GM23338 (cell line): ENCODE results near the gene MPRIP. TPM values are rescaled to one million over a fixed set of nuclear protein-coding genes. Genes with fewer than 3 reads are reported as not detected.

Experiments
- ATAC-seq: fragments of 200-7000 bp; cut with Tn5 transposase; 3 replicates; pipeline ENCODE4 v1.9.1; 2020
- DNase-seq: peaks from one replicate; pipeline ENCODE4 v3.0.0-alpha.2; 2015; ENCODE audit warnings: low spot score
- H2AFZ ChIP-seq: fragments of 200-600 bp; sonication (generic); 2 replicates; pipeline ENCODE4 v1.8.0; 2016; ENCODE audit warnings: antibody characterized with exemption, mild to moderate bottlenecking, moderate library complexity
- H3F3A ChIP-seq: fragments of 200-600 bp; sonication (generic); replicated peaks from 2 replicates; pipeline ENCODE4 v1.8.0; 2017; ENCODE audit warnings: antibody characterized with exemption, mixed run types, low read depth
- H3K27ac ChIP-seq: fragments of 200-600 bp; sonication (generic); 2 replicates; pipeline ENCODE4 v1.6.1; 2016; ENCODE audit warnings: low read depth
- H3K27me3 ChIP-seq: fragments of 200-600 bp; sonication (generic); 2 replicates; pipeline ENCODE4 v1.8.0; 2016; ENCODE audit warnings: mild to moderate bottlenecking, mixed run types, moderate library complexity; ENCODE audit not compliant: insufficient read depth
- H3K36me3 ChIP-seq: fragments of 200-600 bp; sonication (generic); 2 replicates; pipeline ENCODE4 v1.8.0; 2016; ENCODE audit warnings: mild to moderate bottlenecking; ENCODE audit not compliant: insufficient read depth
- H3K4me1 ChIP-seq: fragments of 200-600 bp; sonication (generic); 2 replicates; pipeline ENCODE4 v1.8.0; 2016; ENCODE audit warnings: mild to moderate bottlenecking, moderate library complexity; ENCODE audit not compliant: insufficient read depth
- H3K4me2 ChIP-seq: fragments of 200-600 bp; sonication (generic); 2 replicates; pipeline ENCODE4 v1.7.1; 2017; ENCODE audit warnings: mixed run types
- H3K4me3 ChIP-seq: fragments of 200-600 bp; sonication (generic); 2 replicates; pipeline ENCODE4 v1.6.1; 2016; ENCODE audit warnings: mixed run types
- H3K79me2 ChIP-seq: fragments of 200-600 bp; sonication (generic); replicated peaks from 2 replicates; pipeline ENCODE4 v1.8.0; 2017; ENCODE audit warnings: mild to moderate bottlenecking; ENCODE audit not compliant: insufficient read depth
- H3K9me2 ChIP-seq: fragments of 200-600 bp; sonication (generic); 2 replicates; pipeline ENCODE4 v1.8.0; 2017; ENCODE audit not compliant: insufficient read depth
- H4K20me1 ChIP-seq: fragments of 200-600 bp; sonication (generic); replicated peaks from 2 replicates; pipeline ENCODE4 v1.8.0; 2017; ENCODE audit warnings: mild to moderate bottlenecking; ENCODE audit not compliant: insufficient read depth
- H3K27ac Mint-ChIP-seq: 2 replicates; pipeline ENCODE4 v1.8.0; 2020; ENCODE audit warnings: inconsistent platforms, mild to moderate bottlenecking, moderate library complexity, mixed read lengths
- H3K27me3 Mint-ChIP-seq: 3 replicates; pipeline ENCODE4 v1.8.0; 2022; ENCODE audit warnings: low read depth, mild to moderate bottlenecking, moderate library complexity, mixed read lengths, inconsistent platforms; ENCODE audit not compliant: insufficient read depth, poor library complexity
- H3K36me3 Mint-ChIP-seq: 3 replicates; pipeline ENCODE4 v1.8.0; 2021; ENCODE audit warnings: low read depth, mild to moderate bottlenecking, inconsistent platforms, moderate library complexity, mixed read lengths
- H3K4me1 Mint-ChIP-seq: 3 replicates; pipeline ENCODE4 v1.8.0; 2020; ENCODE audit warnings: mild to moderate bottlenecking, inconsistent platforms, mixed read lengths
- H3K4me3 Mint-ChIP-seq: 3 replicates; pipeline ENCODE4 v1.8.0; 2021; ENCODE audit warnings: moderate library complexity, mild to moderate bottlenecking, inconsistent platforms, mixed read lengths
- H3K9me3 Mint-ChIP-seq: 3 replicates; pipeline ENCODE4 v1.8.0; 2020; ENCODE audit warnings: moderate library complexity, mild to moderate bottlenecking, inconsistent platforms, mixed read lengths
- CTCF ChIP-seq, 2 experiments: fragments of 200-600 bp in 1 of 2; sonication (generic) in 1 of 2; conservative IDR thresholded peaks; 2 replicates each; pipeline versions ENCODE4 v1.5.1 to v1.6.1; 2016 to 2017; ENCODE audit warnings: antibody characterized with exemption in 2 of 2, low read depth in 2 of 2, mild to moderate bottlenecking in 2 of 2, moderate library complexity in 1 of 2
- EZH2 ChIP-seq: fragments of 200-600 bp; sonication (generic); IDR thresholded peaks from one replicate; pipeline ENCODE4 v1.8.0; 2017; ENCODE audit warnings: antibody characterized with exemption, mild to moderate bottlenecking, low read depth; ENCODE audit not compliant: unreplicated experiment
- EZH2phosphoT487 ChIP-seq: fragments of 200-600 bp; sonication (generic); IDR thresholded peaks from one replicate; pipeline ENCODE4 v1.8.1; 2018; ENCODE audit warnings: antibody characterized with exemption; ENCODE audit not compliant: unreplicated experiment
- JUNB ChIP-seq: IDR thresholded peaks from one replicate; pipeline ENCODE4 v1.6.1; 2016; ENCODE audit warnings: antibody characterized with exemption; ENCODE audit not compliant: unreplicated experiment
- NANOG ChIP-seq: IDR thresholded peaks from 2 replicates; pipeline ENCODE4 v1.6.1; 2016; ENCODE audit warnings: antibody characterized with exemption, borderline replicate concordance
- POLR2AphosphoS5 ChIP-seq: IDR thresholded peaks from 2 replicates; pipeline ENCODE4 v1.6.1; 2016; ENCODE audit warnings: antibody characterized with exemption, low read depth
- REST ChIP-seq: IDR thresholded peaks from one replicate; pipeline ENCODE4 v1.6.1; 2018; ENCODE audit warnings: antibody characterized with exemption; ENCODE audit not compliant: unreplicated experiment
- STAT1 ChIP-seq: IDR thresholded peaks from one replicate; pipeline ENCODE4 v1.6.1; 2016; ENCODE audit warnings: antibody characterized with exemption; ENCODE audit not compliant: unreplicated experiment
- ZNF462 ChIP-seq: fragments of 250-450 bp; sonication (Bioruptor Pico); IDR thresholded peaks from 2 replicates; pipeline ENCODE4 v1.5.0; 2020; ENCODE audit warnings: mild to moderate bottlenecking, moderate library complexity
- polyA plus RNA-seq: library from polyadenylated mRNA; unstranded; fragments of >200 nt; fragmentation: Nextera tagmentation; extraction: Ambion mirVana; gene quantifications from 2 replicates; pipeline ENCODE4 v1.2.1, GENCODE V29; 2016
- total RNA-seq: library from RNA; depleted of rRNA; stranded (reverse); fragments of >200 nt; shearing (Covaris generic); gene quantifications from 2 replicates; pipeline ENCODE4 v1.2.3, GENCODE V29; 2014

MPRIP gene
- total and polyA plus RNA-seq, 2 experiments from 2014 or later, result 39.3 to 113 TPM

GRCh38 chr17:17175340-17175739 is 133.1 kb downstream of the MPRIP start (continued):
- TF ChIP-seq REST (no peak), EZH2 (no peak), STAT1 (no peak), JUNB (no peak), EZH2phosphoT487 (no peak)

GRCh38 chr17:17175917-17176316 is 133.7 kb downstream of the MPRIP start:
- ATAC-seq (no peak), DNase-seq (no peak)
- H3K9me2 ChIP-seq, result no peaks in the 10 kb centered on the region
- Mint-ChIP-seq H3K36me3 (peaks cover 51% of the 10 kb centered on the region), H3K27me3 (peaks cover 2% of the 10 kb centered on the region), H3K4me3 (no peak overlapping the region), H3K4me1 (peaks cover 11% of the 10 kb centered on the region), H3K27ac (no peak overlapping the region), H3K9me3 (no peaks in the 10 kb centered on the region)
- H3K4me2 ChIP-seq, result no peak overlapping the region
- no peak overlapping the region for H3K27ac ChIP-seq
- H3K36me3 ChIP-seq, result no peaks in the 10 kb centered on the region; the same call in 1 of the 2 replicates
- H3F3A ChIP-seq, result no peaks in the 10 kb centered on the region
- no peak overlapping the region for H2AFZ ChIP-seq
- no peak for TF ChIP-seq POLR2AphosphoS5
- TF ChIP-seq JUNB, result no peak
- TF ChIP-seq CTCF (conservative IDR thresholded peaks at IDR 0.05; ENCODE audit: low read depth in 2 of 2), result no peak
- H3K4me3 ChIP-seq, result no peak overlapping the region
- H3K4me1 ChIP-seq, result no peaks in the 10 kb centered on the region
- no peaks in the 10 kb centered on the region for H3K79me2 ChIP-seq
- no peaks in the 10 kb centered on the region for H3K27me3 ChIP-seq
- H4K20me1 ChIP-seq, result no peaks in the 10 kb centered on the region; the same call in none of the 2 replicates

GRCh38 chr17:17176341-17176740 is 134.1 kb downstream of the MPRIP start:
- DNase-seq (no peak), ATAC-seq (no peak)
- H3K4me3 ChIP-seq, result no peak overlapping the region
- Mint-ChIP-seq H3K4me1 (peaks cover 8% of the 10 kb centered on the region), H3K36me3 (peaks cover 51% of the 10 kb centered on the region), H3K9me3 (no peaks in the 10 kb centered on the region), H3K27ac (no peak overlapping the region), H3K27me3 (peaks cover 2% of the 10 kb centered on the region), H3K4me3 (no peak overlapping the region)
- no peaks in the 10 kb centered on the region for H3K9me2 ChIP-seq
- H3K27me3 ChIP-seq, result no peaks in the 10 kb centered on the region
- H3K79me2 ChIP-seq, result no peaks in the 10 kb centered on the region
- no peaks in the 10 kb centered on the region; the same call in none of the 2 replicates for H4K20me1 ChIP-seq
- no peaks in the 10 kb centered on the region; the same call in 1 of the 2 replicates for H3K36me3 ChIP-seq
- H3K4me1 ChIP-seq, result no peaks in the 10 kb centered on the region
- no peak overlapping the region for H2AFZ ChIP-seq
- no peak overlapping the region for H3K27ac ChIP-seq
- no peak overlapping the region for H3K4me2 ChIP-seq
- H3F3A ChIP-seq, result no peaks in the 10 kb centered on the region
- TF ChIP-seq ZNF462 (CRISPR knock-in tag), result no peak
- no peak for TF ChIP-seq NANOG
- no peak for TF ChIP-seq EZH2
- no peak for TF ChIP-seq JUNB
